Measurements from ENCODE around the gene SALL1.

Gene SALL1

GRCh38 chr16:51151435-51151960, 428 bp upstream of the SALL1 start:
- Histone ChIP-seq H3K4me1 (ENCODE audit: control insufficient read depth in 2 of 2, insufficient read depth in 2 of 2, low read length in 2 of 2) (no peaks in the 10 kb centered on the region), H3K4me3 (ENCODE audit: low read length in 2 of 2) (no peak overlapping the region), H3K27me3 (ENCODE audit: control insufficient read depth in 2 of 2, insufficient read depth in 2 of 2, low read length in 2 of 2) (peaks cover 0 to 15% of the 10 kb centered on the region in 2 donors), H3K9ac (ENCODE audit: low read depth in 1 of 2, low read length in 2 of 2) (no peak overlapping the region), H3K27ac (ENCODE audit: low read depth in 2 of 2, low read length in 2 of 2) (peak overlapping the region; percentile 61 to 66), H3K36me3 (ENCODE audit: control insufficient read depth in 2 of 2, insufficient read depth in 2 of 2, low read length in 2 of 2) (no peaks in the 10 kb centered on the region), H3K9me3 (ENCODE audit: control insufficient read depth in 2 of 2, low read length in 2 of 2) (no peaks in the 10 kb centered on the region)

- Histone ChIP-seq H3K4me3 (ENCODE audit: low read length in 2 of 2) (peak overlapping the region; percentile 45 to 56), H3K36me3 (ENCODE audit: control insufficient read depth in 2 of 2, insufficient read depth in 2 of 2, low read length in 2 of 2) (no peaks in the 10 kb centered on the region), H3K4me1 (ENCODE audit: control insufficient read depth in 2 of 2, insufficient read depth in 2 of 2, low read length in 2 of 2) (no peaks in the 10 kb centered on the region), H3K27me3 (ENCODE audit: control insufficient read depth in 2 of 2, insufficient read depth in 2 of 2, low read length in 2 of 2) (peaks cover 0 to 12% of the 10 kb centered on the region in 2 donors), H3K27ac (ENCODE audit: low read depth in 2 of 2, low read length in 2 of 2) (peak overlapping the region; percentile 33 to 76), H3K9ac (ENCODE audit: low read depth in 1 of 2, low read length in 2 of 2) (peak overlapping the region; percentile 38 to 62), H3K9me3 (ENCODE audit: control insufficient read depth in 2 of 2, low read length in 2 of 2) (no peaks in the 10 kb centered on the region)
These were observed 744 bp downstream of the SALL1 start for GRCh38 chr16:51150165-51150887.

DNA sequence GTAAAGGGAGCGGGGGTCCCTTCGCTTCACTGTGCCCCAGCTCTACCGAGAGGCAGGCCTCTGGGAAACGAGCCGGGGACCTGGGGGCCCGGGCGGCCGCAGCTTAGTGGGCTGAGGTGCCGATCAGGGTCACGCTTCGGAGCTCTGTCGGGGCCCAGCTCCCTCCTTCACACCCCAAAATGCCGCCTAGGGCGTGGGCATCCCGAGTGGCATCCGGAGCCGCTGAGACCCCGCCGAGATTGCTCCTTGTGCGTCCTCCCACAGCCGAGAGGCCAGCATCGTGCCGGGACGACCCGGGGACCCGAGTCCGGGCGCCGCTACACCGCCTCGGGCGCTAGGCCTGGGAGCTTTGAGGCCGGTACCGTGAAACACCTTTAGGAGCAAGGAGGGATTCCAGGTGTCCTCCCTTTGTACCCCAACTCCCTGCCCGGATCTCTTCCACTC, 1.3 kb downstream of the SALL1 start:
- peak overlapping the region; percentile 33 to 76 for H3K27ac ChIP-seq (ENCODE audit: low read depth in 2 of 2, low read length in 2 of 2)
- H3K4me1 ChIP-seq (ENCODE audit: control insufficient read depth in 2 of 2, insufficient read depth in 2 of 2, low read length in 2 of 2), result no peaks in the 10 kb centered on the region
- no peaks in the 10 kb centered on the region for H3K36me3 ChIP-seq (ENCODE audit: control insufficient read depth in 2 of 2, insufficient read depth in 2 of 2, low read length in 2 of 2)
- peak overlapping the region; percentile 38 to 62 for H3K9ac ChIP-seq (ENCODE audit: low read depth in 1 of 2, low read length in 2 of 2)
- H3K4me3 ChIP-seq (ENCODE audit: low read length in 2 of 2), result peak overlapping the region; percentile 45 to 56
- H3K27me3 ChIP-seq (ENCODE audit: control insufficient read depth in 2 of 2, insufficient read depth in 2 of 2, low read length in 2 of 2), result peaks cover 0 to 9% of the 10 kb centered on the region in 2 donors
- no peaks in the 10 kb centered on the region for H3K9me3 ChIP-seq (ENCODE audit: control insufficient read depth in 2 of 2, low read length in 2 of 2)

DNA sequence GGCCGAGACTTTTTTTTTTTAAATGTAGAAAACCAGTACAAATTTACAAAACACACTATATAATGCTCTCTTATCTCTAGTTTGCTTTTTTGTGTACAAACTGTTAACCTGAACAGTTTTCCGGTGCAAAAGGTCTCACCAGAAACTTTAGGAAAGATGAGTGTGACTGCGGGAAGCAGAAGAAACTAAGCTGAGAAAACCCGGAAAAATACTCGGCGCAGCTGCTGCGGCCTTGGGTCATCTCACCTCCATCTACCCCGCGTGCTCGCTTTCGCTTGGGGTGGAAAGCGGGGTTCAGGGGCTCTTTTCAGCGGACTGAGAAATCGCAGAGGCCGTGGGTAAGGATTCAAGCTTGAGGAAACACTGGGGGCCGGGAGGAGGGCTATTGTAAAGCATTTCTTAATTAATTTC, 1.8 kb downstream of the SALL1 start:
- H3K9me3 ChIP-seq (ENCODE audit: control insufficient read depth in 2 of 2, low read length in 2 of 2), result no peaks in the 10 kb centered on the region
- peak overlapping the region in 1 of 2 donors; percentile 62 for H3K9ac ChIP-seq (ENCODE audit: low read depth in 1 of 2, low read length in 2 of 2)
- H3K36me3 ChIP-seq (ENCODE audit: control insufficient read depth in 2 of 2, insufficient read depth in 2 of 2, low read length in 2 of 2), result no peaks in the 10 kb centered on the region
- peak overlapping the region; percentile 33 to 76 for H3K27ac ChIP-seq (ENCODE audit: low read depth in 2 of 2, low read length in 2 of 2)
- H3K4me3 ChIP-seq (ENCODE audit: low read length in 2 of 2), result peak overlapping the region; percentile 45 to 56
- peaks cover 0 to 9% of the 10 kb centered on the region in 2 donors for H3K27me3 ChIP-seq (ENCODE audit: control insufficient read depth in 2 of 2, insufficient read depth in 2 of 2, low read length in 2 of 2)
- no peaks in the 10 kb centered on the region for H3K4me1 ChIP-seq (ENCODE audit: control insufficient read depth in 2 of 2, insufficient read depth in 2 of 2, low read length in 2 of 2)

DNA sequence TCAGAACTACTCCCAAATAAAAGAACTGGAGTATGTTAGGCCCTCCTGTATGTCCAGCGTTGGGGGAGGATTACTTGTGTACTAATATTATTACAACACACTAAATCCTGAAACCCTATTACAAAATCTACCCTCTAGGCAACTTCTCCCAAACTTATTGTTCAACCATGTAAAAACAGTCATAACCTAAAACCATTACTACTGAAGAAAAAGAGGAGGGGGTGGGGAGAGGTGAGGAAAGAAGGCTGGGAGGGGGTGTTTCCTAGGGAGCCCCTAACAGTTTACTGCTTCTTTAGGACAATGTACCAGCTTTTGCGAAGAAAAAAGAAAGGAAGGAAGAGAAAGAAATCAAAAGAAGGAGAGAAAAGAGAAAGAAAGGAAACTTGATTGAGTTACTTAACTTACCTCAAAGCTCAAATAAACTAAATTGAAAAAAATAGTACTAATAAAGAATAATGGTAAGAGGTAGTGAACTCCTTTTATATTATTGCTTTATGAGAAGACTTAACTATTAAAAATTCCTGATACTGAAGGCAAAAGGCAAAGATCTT, 2.3 kb downstream of the SALL1 start:
- H3K36me3 ChIP-seq (ENCODE audit: control insufficient read depth in 2 of 2, insufficient read depth in 2 of 2, low read length in 2 of 2), result no peaks in the 10 kb centered on the region
- H3K27ac ChIP-seq (ENCODE audit: low read depth in 2 of 2, low read length in 2 of 2), result peak overlapping the region; percentile 28 to 76
- H3K9ac ChIP-seq (ENCODE audit: low read depth in 1 of 2, low read length in 2 of 2), result no peak overlapping the region
- no peaks in the 10 kb centered on the region for H3K9me3 ChIP-seq (ENCODE audit: control insufficient read depth in 2 of 2, low read length in 2 of 2)
- peak overlapping the region; percentile 45 to 56 for H3K4me3 ChIP-seq (ENCODE audit: low read length in 2 of 2)
- peaks cover 0 to 9% of the 10 kb centered on the region in 2 donors for H3K27me3 ChIP-seq (ENCODE audit: control insufficient read depth in 2 of 2, insufficient read depth in 2 of 2, low read length in 2 of 2)
- no peaks in the 10 kb centered on the region for H3K4me1 ChIP-seq (ENCODE audit: control insufficient read depth in 2 of 2, insufficient read depth in 2 of 2, low read length in 2 of 2)

- peak overlapping the region in 1 of 2 donors; percentile 8 for H3K4me3 ChIP-seq (ENCODE audit: low read length in 2 of 2)
- H3K9ac ChIP-seq (ENCODE audit: low read depth in 1 of 2, low read length in 2 of 2), result no peak overlapping the region
- peak overlapping the region; percentile 28 to 44 for H3K27ac ChIP-seq (ENCODE audit: low read depth in 2 of 2, low read length in 2 of 2)
- H3K9me3 ChIP-seq (ENCODE audit: control insufficient read depth in 2 of 2, low read length in 2 of 2), result no peaks in the 10 kb centered on the region
- peaks cover 0 to 9% of the 10 kb centered on the region in 2 donors for H3K27me3 ChIP-seq (ENCODE audit: control insufficient read depth in 2 of 2, insufficient read depth in 2 of 2, low read length in 2 of 2)
- no peaks in the 10 kb centered on the region for H3K36me3 ChIP-seq (ENCODE audit: control insufficient read depth in 2 of 2, insufficient read depth in 2 of 2, low read length in 2 of 2)
- no peaks in the 10 kb centered on the region for H3K4me1 ChIP-seq (ENCODE audit: control insufficient read depth in 2 of 2, insufficient read depth in 2 of 2, low read length in 2 of 2)
These were observed 3.0 kb downstream of the SALL1 start for GRCh38 chr16:51147776-51148677.

GRCh38 chr16:51146256-51146924, 4.7 kb downstream of the SALL1 start:
- Histone ChIP-seq H3K27me3 (ENCODE audit: control insufficient read depth in 2 of 2, insufficient read depth in 2 of 2, low read length in 2 of 2) (peaks cover 0 to 9% of the 10 kb centered on the region in 2 donors), H3K9me3 (ENCODE audit: control insufficient read depth in 2 of 2, low read length in 2 of 2) (no peaks in the 10 kb centered on the region), H3K27ac (ENCODE audit: low read depth in 2 of 2, low read length in 2 of 2) (peak overlapping the region; percentile 32 to 39), H3K9ac (ENCODE audit: low read depth in 1 of 2, low read length in 2 of 2) (no peak overlapping the region), H3K4me3 (ENCODE audit: low read length in 2 of 2) (peak overlapping the region in 1 of 2 donors; percentile 26), H3K36me3 (ENCODE audit: control insufficient read depth in 2 of 2, insufficient read depth in 2 of 2, low read length in 2 of 2) (no peaks in the 10 kb centered on the region), H3K4me1 (ENCODE audit: control insufficient read depth in 2 of 2, insufficient read depth in 2 of 2, low read length in 2 of 2) (no peaks in the 10 kb centered on the region)

DNA sequence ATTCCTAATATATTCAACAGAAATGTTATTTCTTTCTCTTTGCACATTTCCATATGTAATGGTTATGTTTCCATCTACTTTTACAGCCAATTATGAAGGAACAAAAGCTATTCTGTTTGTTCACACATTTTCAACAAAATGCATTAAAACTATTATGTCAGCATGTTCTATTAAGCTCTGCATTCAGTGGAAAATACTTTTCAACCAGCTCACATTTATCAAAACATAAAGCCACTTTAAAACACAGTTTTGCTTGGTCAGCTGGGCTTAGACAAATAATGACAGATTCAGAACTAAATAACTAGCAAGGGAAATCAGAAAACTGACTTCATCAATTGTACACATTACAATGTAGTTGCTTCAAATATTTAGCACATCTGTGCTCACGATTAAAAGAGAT, 6.9 kb downstream of the SALL1 start:
- H3K27me3 ChIP-seq (ENCODE audit: control insufficient read depth in 2 of 2, insufficient read depth in 2 of 2, low read length in 2 of 2), result peaks cover 0 to 7% of the 10 kb centered on the region in 2 donors

DNA sequence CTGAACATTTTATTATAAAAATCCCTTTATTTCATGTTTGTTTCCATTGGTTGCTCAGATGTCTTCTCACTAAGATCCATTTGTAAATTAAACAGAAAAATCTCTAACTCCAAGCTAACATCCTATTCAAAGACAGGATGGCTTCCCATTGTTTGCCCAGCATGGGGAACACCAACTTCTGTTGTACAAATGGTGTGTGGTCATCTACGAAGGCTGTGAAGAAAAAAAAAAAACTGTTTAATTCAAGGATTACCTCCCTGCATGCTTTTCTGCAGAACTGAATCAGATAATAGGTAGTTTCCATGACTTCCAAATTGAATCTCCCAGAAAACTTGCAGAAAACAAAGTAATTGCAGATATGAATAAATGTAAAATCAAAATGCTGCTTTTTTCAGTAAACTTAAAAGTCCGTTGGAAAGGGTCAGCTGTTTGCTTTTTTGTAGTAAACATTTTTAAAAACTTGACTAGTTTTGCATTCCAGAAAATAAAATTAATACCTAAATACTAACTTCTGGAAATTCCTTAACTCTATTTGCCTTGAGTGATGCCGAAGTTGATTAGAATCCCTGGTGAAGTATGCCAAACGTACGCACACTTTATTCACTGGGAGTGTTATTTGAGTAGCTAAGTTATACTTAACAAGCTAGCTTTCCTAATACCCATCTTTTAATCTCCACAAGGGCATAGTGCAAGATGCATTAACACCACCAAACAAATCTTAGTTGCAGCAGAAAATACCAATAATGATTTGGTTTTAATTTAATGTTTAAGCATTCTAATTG, 7.7 kb downstream of the SALL1 start:
- Histone ChIP-seq H3K36me3 (ENCODE audit: control insufficient read depth in 2 of 2, insufficient read depth in 2 of 2, low read length in 2 of 2) (no peaks in the 10 kb centered on the region), H3K4me3 (ENCODE audit: low read length in 2 of 2) (no peak overlapping the region), H3K4me1 (ENCODE audit: control insufficient read depth in 2 of 2, insufficient read depth in 2 of 2, low read length in 2 of 2) (no peaks in the 10 kb centered on the region), H3K9me3 (ENCODE audit: control insufficient read depth in 2 of 2, low read length in 2 of 2) (no peaks in the 10 kb centered on the region), H3K27me3 (ENCODE audit: control insufficient read depth in 2 of 2, insufficient read depth in 2 of 2, low read length in 2 of 2) (peaks cover 0 to 7% of the 10 kb centered on the region in 2 donors), H3K27ac (ENCODE audit: low read depth in 2 of 2, low read length in 2 of 2) (no peak overlapping the region), H3K9ac (ENCODE audit: low read depth in 1 of 2, low read length in 2 of 2) (no peak overlapping the region)

More for the DNA sequence above, 6.9 kb downstream of the SALL1 start:
- H3K9ac ChIP-seq (ENCODE audit: low read depth in 1 of 2, low read length in 2 of 2), result no peak overlapping the region
- H3K4me3 ChIP-seq (ENCODE audit: low read length in 2 of 2), result no peak overlapping the region
- no peaks in the 10 kb centered on the region for H3K9me3 ChIP-seq (ENCODE audit: control insufficient read depth in 2 of 2, low read length in 2 of 2)
- no peak overlapping the region for H3K27ac ChIP-seq (ENCODE audit: low read depth in 2 of 2, low read length in 2 of 2)
- H3K4me1 ChIP-seq (ENCODE audit: control insufficient read depth in 2 of 2, insufficient read depth in 2 of 2, low read length in 2 of 2), result no peaks in the 10 kb centered on the region
- no peaks in the 10 kb centered on the region for H3K36me3 ChIP-seq (ENCODE audit: control insufficient read depth in 2 of 2, insufficient read depth in 2 of 2, low read length in 2 of 2)

Measured in mucosa of rectum (tissue), 2 donors.